ENCODE data around the gene CLEC1A. TPM values are rescaled to one million over a fixed set of nuclear protein-coding genes. Genes with fewer than 3 reads are reported as not detected.

Gene CLEC1A, protein sequence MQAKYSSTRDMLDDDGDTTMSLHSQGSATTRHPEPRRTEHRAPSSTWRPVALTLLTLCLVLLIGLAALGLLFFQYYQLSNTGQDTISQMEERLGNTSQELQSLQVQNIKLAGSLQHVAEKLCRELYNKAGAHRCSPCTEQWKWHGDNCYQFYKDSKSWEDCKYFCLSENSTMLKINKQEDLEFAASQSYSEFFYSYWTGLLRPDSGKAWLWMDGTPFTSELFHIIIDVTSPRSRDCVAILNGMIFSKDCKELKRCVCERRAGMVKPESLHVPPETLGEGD
- 1 to 10 TPM; 1.7 to 5.6 (median 5.5) TPM for polyA plus RNA-seq

DNA sequence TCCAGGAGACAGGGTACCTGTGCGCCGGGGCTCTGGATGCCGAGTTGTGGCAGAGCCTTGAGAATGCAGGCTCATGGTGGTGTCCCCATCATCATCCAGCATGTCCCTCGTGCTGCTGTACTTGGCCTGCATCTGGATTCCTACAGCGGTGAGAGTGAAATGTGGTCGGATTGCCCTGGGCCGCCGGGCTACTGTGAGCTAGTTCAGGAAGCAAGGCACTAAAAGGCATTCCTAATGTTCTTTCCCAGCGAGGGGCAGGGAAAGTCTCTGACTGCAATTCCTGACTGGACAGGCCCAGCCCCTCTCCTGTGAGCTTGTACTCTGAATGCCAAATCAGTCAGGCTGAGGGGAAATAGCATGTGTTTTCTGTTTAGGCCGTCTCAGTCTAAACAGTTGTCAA is at the start of gene CLEC1A:
Gene CLEC1A, minus strand, starts transcription at position 195 of the 400 bp plus-strand sequence. Its CDS starts 63 bp downstream, at position 132.
- WGBS, 3 donors = 37 to 65% (median 53%) methylated on average over 10 of the region's 10 CpGs
- peak within 1 kb of the TSS; percentile 28 for H3K27ac ChIP-seq (ENCODE audit: low read depth, low read length)

DNA sequence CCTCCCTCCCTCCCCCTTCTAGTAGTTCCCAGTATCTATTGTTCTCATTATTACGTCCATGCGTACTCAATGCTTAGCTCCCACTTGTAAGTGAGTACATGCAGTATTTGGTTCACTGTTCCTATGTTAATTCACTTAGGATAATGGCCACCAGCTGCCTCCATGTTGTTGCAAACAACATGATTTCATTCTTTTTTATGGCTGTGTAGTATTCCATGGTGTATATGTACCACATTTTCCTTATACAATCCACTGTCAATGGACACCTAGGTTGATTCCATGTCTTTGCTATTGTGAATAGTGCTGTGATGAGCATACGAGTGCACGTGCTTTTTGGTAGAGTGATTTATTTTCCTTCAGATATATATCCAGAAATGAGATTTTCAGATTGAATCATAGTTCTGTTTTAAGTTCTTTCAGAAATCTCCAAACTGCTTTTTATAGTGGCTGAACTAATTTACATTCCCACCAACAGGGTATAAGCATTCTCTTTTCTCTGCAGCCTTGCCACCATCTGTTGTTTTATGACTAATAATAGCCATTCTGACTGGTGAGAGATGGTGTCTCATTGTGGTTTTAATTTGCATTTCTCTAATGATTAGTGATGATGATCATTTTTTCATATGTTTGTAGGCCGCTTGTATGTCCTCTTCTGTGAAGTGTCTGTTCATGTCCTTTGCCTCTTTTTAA is 49.1 kb upstream of the CLEC1A start:
- 87 to 91% (median 90%) methylated on average over 5 of the region's 5 CpGs for WGBS, 3 donors
- no peak overlapping the region for H3K27ac ChIP-seq (ENCODE audit: low read depth, low read length)

DNA sequence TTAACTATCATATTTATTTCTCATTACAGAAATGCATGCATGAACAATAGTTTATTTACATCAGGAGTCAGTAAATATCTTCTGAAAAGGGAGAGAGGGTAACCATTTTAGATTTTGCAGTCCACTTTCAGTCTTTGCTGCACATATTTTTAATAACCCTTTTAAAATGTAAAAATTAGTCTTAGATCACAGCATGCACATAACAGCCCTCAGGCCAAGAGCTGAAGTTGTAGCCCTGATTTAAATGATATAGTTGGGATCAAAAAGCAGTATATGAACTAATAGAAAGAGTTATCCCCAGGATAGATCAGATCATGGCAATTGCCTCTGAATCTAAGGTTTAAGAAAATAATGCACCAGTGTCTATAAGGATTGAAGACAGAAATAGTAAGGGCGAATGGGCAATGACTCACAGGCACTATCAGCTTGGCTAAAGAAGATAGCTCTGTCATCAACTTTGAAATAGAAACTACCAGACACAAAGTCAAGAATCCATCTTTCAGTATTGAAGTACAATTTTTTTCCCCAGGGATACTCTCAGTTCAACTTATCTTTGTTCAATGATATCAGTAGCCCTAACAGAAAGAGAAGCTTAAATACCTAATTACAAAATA is 44.3 kb upstream of the CLEC1A start:
- no peak overlapping the region for H3K27ac ChIP-seq (ENCODE audit: low read depth, low read length)
- 0 to 27% (median 1%) methylated on average over 1 of the region's 1 CpG for WGBS, 3 donors

DNA sequence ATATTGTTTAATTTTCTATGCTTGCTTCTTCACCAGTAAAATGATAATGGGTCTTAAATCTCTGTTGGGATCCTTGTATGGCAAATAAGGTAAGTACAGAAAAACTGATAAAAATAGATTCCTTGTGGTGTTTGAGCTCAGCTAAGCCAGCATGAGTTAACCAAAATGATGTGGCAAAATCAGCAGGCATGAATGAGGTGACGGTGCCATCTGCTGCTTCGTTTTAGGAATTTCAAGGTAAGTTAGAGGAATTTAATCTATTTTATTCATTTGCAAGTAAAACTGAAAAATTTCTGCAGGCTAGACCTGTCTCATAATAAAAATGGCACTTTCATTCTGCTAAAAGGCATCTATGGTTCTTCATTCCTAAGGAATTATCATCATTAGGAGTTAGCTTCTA is 41.2 kb upstream of the CLEC1A start:
- WGBS, 3 donors = 8 to 19% (median 13%) methylated on average over 2 of the region's 2 CpGs
- no peak overlapping the region for H3K27ac ChIP-seq (ENCODE audit: low read depth, low read length)

DNA sequence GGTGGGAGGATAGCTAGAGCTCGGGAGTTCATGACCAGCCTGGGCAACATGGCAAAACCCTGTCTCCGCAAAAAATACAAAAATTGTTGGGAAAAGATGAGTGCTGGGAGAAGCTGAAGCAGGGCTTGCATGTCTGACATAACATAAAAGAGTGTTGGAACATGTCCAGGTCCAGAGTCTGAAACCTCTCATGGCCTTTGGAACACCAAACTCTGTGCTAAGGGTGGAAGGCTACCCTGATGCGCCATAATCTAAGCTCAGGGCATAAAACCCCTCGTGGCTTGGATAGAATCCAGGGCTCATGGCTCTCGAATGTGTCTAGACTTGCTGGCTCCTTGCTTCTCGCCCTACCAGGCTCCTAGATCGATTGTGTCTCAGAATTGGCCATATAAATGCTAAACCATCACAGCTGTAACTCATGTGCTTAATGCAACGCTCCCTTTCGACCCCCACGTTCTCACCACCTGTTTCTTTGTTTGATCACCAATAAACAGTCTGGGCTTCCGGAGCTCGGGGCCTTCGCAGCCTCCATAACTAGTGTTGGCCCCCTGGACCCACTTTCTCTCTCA is 37.9 kb upstream of the CLEC1A start:
- no peak overlapping the region for H3K27ac ChIP-seq (ENCODE audit: low read depth, low read length)
- 82 to 85% (median 82%) methylated on average over 13 of the region's 13 CpGs for WGBS, 3 donors

DNA sequence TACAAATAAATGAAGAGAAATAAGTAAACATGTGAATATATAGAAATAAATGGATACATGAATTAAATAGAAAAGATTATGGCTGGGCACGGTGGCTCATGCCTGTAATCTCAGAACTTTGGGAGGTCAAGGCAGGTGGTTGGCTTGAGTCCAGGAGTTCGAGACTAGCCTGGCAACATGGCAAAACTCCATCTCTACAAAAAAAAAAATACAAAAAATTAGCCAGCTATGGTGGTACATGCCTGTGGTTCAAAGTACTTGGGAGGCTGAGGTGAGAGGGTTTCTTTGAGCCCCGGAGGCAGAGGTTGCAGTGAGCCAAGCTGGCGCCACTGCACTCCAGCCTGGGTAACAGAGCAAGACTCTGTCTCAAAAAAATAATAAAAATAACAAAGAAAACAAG is 36.3 kb upstream of the CLEC1A start:
- no peak overlapping the region for H3K27ac ChIP-seq (ENCODE audit: low read depth, low read length)
- 55 to 84% (median 81%) methylated on average over 4 of the region's 4 CpGs for WGBS, 3 donors

DNA sequence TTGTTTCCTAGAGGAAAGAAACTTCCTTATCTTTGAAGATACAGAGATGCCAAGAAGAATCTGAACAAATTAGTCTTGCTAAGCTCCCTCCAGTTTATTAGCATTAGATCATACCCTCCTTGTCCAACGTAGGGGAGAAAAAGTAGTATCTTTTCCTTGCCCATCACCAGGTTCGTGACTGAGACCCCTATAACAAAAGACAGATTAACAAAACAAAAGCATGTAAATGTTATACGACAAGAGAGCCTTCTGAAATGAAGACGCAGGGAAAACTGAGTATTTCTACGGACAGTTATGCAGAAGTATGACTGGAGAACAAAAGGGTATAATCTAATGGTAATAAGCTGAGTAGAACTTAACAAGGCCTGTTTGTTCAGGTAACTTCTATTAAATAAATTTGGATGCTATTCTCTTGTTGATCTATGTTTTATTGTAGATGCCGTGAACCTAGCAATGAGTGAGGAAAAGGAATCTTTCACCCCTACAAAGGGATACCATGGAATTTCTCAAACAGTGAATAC is 34.1 kb upstream of the CLEC1A start:
- no peak overlapping the region for H3K27ac ChIP-seq (ENCODE audit: low read depth, low read length)
- WGBS, 3 donors = 66 to 84% (median 78%) methylated on average over 6 of the region's 6 CpGs

DNA sequence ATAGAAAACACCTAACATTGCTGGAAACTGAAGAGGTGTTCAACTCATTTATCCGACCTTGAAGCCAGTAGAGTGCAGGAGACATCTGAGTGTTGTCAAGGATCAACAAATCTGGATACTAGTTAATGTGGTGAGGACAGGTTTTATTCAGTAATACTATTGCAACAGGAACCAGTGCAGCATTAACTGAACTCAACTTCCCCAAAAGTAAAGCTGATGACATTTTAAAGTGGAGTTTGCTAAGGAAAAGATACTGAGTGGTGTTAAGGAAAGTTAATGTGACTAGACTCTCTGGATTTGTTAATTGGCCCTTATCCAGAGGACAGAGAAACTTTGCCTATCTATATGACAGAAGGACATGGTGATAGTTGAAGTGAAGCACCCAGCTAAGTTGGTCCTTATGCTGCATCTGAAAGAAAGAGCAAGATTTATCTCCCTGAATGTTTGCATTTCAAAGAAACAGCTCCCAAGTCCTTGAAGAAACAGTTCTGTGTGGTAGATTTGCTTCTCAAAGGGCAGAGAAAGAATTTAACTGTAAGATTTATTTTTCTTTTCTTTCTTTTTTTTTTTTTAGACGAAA is 32.4 kb upstream of the CLEC1A start:
- H3K27ac ChIP-seq (ENCODE audit: low read depth, low read length) = no peak overlapping the region
- WGBS, 3 donors = 49 to 71% (median 49%) methylated on average over 2 of the region's 2 CpGs

DNA sequence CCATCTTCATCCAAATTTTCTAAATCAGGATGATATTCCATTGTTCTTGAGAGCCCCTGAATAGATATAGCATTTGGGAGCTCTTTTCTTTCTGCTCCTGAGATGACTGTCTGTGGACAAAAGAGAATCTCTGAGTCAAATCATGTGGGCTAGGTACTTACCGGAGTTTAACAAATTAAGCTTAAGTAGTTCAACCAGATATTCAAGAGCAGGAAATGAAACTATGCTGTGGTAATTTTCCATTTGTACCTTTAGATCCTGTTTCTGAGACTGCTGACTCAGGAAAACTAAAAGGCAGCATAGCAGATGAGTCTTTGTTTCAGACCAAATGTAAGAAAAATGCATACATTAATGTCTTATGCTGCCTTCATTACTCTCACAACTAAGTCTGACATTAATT is 31.3 kb upstream of the CLEC1A start, which contains the start of gene CLEC7A:
Gene CLEC7A, minus strand, starts transcription at position 158 of the 400 bp plus-strand sequence. Its CDS starts 117 bp downstream, at position 41.
- H3K27ac ChIP-seq (ENCODE audit: low read depth, low read length) = no peak within 1 kb of the TSS
- WGBS, 3 donors = 38 to 61% (median 41%) methylated on average over 1 of the region's 1 CpG

DNA sequence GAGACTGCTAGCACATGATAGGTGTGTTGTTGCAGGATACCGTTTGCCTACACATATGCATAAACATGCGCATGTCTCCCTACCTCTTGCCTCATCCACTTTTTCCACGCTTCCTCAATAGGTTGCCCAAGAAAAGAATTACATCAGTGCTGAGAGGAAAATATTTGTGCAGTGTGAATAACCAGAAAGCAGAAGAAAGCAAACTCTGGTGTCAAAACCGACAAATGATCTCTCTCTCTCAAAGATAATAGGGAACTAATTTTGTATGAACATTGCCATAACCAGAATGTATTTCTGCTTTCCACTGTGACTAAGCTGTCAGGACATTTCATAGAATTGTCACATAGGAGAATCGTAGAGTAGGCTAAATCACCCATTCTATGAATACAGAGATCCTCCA is 29.9 kb upstream of the CLEC1A start:
- WGBS, 3 donors = 45 to 61% (median 60%) methylated on average over 5 of the region's 5 CpGs
- no peak overlapping the region for H3K27ac ChIP-seq (ENCODE audit: low read depth, low read length)

DNA sequence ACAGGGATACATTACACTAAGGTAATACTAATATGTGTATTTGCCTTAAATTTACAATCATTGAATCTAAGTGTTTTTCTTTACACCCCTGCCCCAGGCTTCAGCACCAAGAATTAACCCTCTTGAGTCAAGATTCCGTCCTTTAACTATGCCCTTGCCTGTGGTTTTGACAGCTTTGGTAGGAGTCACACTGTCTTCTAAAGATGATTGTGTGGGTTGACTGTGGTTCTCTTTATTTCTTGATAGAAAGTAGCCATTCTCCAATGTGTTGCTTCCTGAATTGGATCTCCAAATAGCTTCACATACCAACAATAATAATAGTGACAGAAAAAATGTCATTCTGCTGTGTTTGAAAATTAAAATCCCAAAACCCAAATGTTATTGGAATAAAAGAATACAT is 27.6 kb upstream of the CLEC1A start:
- no peak overlapping the region for H3K27ac ChIP-seq (ENCODE audit: low read depth, low read length)
- WGBS, 3 donors = 28 to 79% (median 62%) methylated on average over 1 of the region's 1 CpG

DNA sequence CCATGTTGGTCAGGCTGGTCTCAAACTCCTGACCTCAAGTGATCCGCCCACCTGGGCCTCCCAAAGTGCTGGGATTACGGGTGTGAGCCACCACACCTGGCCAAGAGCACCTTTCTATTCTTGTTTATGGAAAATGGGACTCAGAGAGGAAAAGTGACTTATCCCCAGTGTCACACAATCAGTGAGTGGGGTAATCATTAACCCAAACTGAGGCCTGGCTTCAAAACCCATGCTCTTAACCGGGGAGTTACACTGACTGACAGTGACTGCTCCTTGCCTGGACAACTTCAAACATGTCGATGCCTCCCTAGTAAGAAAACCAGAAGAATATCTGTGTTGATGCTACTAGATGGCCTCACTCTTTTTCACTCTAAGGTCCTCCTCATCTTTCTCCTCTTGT is 23.9 kb upstream of the CLEC1A start:
- WGBS, 3 donors = 57 to 91% (median 88%) methylated on average over 4 of the region's 4 CpGs
- H3K27ac ChIP-seq (ENCODE audit: low read depth, low read length) = no peak overlapping the region

DNA sequence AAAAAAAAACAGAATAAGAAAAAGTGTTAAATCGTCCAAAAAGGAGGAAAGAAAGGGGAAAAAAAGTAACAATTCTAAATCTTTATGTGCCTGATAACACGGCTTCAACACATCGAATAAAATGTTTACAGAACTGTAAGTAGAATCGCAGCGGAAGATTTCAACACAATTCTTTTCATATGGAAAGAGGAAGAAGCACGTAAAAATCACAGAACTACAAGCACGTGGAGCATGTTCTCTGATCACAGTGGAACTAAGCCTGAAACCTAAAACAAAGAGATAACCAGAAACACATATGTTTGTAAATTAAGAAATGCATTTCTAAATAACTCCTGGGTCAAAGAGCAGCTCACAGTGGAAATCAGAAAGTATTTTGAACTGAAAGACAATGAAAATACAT is 22.5 kb upstream of the CLEC1A start:
- no peak overlapping the region for H3K27ac ChIP-seq (ENCODE audit: low read depth, low read length)
- WGBS, 3 donors = 54 to 77% (median 54%) methylated on average over 7 of the region's 7 CpGs

DNA sequence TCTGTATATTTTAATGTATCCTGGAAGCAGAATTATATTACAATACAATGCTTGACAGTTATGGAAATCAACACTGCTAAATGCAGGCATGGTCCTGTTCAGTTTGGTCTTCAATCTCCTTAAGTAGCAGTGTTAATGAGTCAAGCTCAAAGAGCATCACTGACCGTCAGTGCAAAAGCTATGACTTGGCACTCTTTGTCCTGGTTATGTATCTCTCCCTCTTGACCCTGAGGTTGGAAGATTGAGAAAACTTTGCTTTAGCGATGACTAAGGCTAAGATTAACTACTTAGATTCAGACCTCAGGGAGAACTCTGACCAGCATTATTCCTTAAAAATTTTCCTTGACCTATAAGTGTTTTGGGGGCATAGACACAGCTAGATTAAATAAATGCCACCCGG is 20.3 kb upstream of the CLEC1A start:
- H3K27ac ChIP-seq (ENCODE audit: low read depth, low read length) = no peak overlapping the region
- 74 to 79% (median 75%) methylated on average over 3 of the region's 3 CpGs for WGBS, 3 donors

DNA sequence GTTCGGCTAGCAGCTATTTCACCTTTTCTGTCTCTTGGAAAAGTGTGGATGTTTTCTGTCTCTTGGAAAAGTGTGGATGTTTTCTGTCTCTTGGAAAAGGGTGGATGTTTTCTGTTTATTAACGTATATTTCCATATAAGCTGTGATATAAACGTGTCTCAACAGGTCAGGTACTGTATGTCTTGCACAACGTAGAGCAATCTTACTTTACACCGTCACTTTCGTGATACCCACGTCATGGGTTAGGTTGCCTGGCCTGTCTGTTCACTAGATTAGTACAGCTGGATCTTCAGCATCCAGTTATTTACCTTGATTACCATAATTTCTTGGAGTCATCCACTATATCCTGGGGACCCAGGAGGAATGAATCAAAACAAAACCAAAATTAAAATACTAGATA is 17.1 kb upstream of the CLEC1A start:
- no peak overlapping the region for H3K27ac ChIP-seq (ENCODE audit: low read depth, low read length)
- 85 to 90% (median 88%) methylated on average over 7 of the region's 7 CpGs for WGBS, 3 donors

DNA sequence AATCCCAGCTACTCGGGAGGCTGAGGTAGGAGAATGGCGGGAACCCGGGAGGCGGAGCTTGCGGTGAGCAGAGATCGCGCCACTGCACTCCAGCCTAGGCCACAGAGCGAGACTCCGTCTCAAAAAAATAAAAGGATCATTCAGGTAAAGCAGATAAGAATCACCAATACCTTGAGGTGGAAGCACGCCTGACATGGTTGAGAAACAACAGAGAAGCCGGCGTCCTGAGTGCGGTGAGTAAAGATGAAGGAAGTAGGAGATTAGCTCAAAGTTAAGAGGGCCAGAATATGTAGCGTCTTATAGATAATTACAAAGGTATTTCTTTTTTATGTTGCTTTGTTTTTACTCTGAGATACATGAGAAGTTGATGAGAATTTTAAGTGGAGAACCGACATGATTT is 16.5 kb upstream of the CLEC1A start:
- no peak overlapping the region for H3K27ac ChIP-seq (ENCODE audit: low read depth, low read length)
- 85 to 95% (median 93%) methylated on average over 15 of the region's 15 CpGs for WGBS, 3 donors

DNA sequence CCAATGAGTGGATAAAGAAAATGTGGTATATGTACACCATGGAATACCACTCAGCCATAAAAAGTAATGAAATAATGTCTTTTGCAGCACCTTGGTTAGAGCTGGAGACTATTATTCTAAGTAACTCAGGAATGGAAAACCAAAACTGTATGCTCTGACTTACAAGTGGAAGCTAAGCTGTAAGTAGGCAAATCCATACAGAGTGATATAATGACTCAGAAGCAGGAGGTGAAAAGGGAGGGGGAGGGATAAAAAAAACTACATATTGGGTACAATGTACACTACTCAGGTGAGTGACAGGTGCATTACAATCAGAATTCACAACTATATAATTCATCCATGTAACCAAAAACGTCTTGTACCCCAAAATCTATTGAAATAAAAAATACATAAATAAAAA is 15.1 kb upstream of the CLEC1A start:
- no peak overlapping the region for H3K27ac ChIP-seq (ENCODE audit: low read depth, low read length)
- WGBS, 3 donors = 21 to 72% (median 71%) methylated on average over 1 of the region's 1 CpG

DNA sequence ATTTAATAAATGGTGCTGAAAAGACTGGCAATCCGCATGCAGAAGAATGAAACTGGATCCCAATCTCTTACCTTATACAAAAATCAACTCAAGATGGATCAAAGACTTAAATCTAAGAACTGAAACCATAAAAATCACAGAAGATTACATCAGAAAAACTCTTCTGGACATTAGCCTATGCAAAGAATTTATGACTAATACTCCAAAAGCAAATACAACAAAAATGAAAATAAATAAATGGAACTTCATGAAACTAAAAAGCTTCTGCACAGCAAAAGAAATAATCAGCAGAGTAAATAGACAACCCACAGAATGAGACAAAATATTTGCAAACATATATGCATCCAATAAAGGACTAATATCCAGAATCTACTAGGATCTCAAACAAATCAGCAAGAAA is 14.3 kb upstream of the CLEC1A start:
- WGBS, 3 donors = 91 to 100% (median 96%) methylated on average over 1 of the region's 1 CpG
- H3K27ac ChIP-seq (ENCODE audit: low read depth, low read length) = no peak overlapping the region

DNA sequence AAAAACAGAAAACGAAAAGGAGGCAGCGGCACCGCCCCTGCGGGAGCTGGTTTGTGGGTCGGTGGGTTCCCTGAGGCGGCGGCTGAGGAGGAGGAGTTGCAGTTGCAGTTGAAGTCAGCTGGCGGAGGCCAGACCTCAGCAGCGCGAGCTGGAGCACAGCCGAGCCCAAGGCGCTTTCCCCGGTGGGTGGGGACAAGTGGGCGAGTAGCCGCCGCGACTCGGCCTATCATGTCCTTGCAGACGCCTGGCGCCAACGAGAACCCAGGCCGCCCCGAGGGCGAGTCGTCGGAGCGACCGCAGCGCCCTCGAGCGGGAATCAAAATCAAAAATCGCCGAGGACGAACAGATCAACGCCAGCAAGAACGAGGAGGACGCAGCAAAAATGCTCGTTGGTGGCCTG is 12.7 kb upstream of the CLEC1A start:
- H3K27ac ChIP-seq (ENCODE audit: low read depth, low read length) = no peak overlapping the region
- WGBS, 3 donors = 82 to 96% (median 94%) methylated on average over 38 of the region's 38 CpGs
